ENCODE measurements around the gene FADS2. TPM values are rescaled to one million over a fixed set of nuclear protein-coding genes. Genes with fewer than 3 reads are reported as not detected.

FADS2 gene
- total and polyA plus RNA-seq, 2 experiments from 2014 or later = 317 to 356 TPM

GRCh38 chr11:61812736-61813411, 15.2 kb upstream of the FADS2 start:
- Histone ChIP-seq H3K27ac (no peak overlapping the region), H3K4me3 (no peak overlapping the region), H3K9me3 (ENCODE audit: low read depth) (no peaks in the 10 kb centered on the region), H4K20me1 (ENCODE audit: insufficient read depth, poor library complexity, severe bottlenecking) (no peaks in the 10 kb centered on the region), H3K36me3 (replicated peaks; ENCODE audit: insufficient read depth, low read depth) (no peaks in the 10 kb centered on the region), H3K27me3 (no peaks in the 10 kb centered on the region), H2AFZ (no peak overlapping the region), H3K79me2 (peaks cover 22% of the 10 kb centered on the region), H3K4me2 (no peak overlapping the region), H3K4me1 (ENCODE audit: insufficient read depth) (peaks cover 16% of the 10 kb centered on the region), H3K9me2 (replicated peaks; ENCODE audit: insufficient read depth) (no peaks in the 10 kb centered on the region)
- DNase-seq (ENCODE audit: low spot score) = no peak
- no peak for TF ChIP-seq EZH2phosphoT487 (IDR thresholded peaks at IDR 0.05; ENCODE audit: low read depth, severe bottlenecking, unreplicated experiment)
- no peak for TF ChIP-seq EZH2 (IDR thresholded peaks at IDR 0.05; ENCODE audit: borderline replicate concordance)
- no peak for TF ChIP-seq CTCF (IDR thresholded peaks at IDR 0.05; ENCODE audit: poor library complexity)
- WGBS (ENCODE audit: low lambda C conversion rate, missing lambda C conversion rate) = 95% methylated on average over 4 of the region's 4 CpGs

- Histone ChIP-seq H3K4me1 (ENCODE audit: insufficient read depth) (peaks cover 17% of the 10 kb centered on the region), H3K9me2 (replicated peaks; ENCODE audit: insufficient read depth) (no peaks in the 10 kb centered on the region), H3K9me3 (ENCODE audit: low read depth) (no peaks in the 10 kb centered on the region), H4K20me1 (ENCODE audit: insufficient read depth, poor library complexity, severe bottlenecking) (no peaks in the 10 kb centered on the region), H3K27me3 (no peaks in the 10 kb centered on the region), H3K36me3 (replicated peaks; ENCODE audit: insufficient read depth, low read depth) (no peaks in the 10 kb centered on the region), H3K4me3 (peak overlapping the region; percentile 21), H2AFZ (peak overlapping the region; percentile 18), H3K4me2 (peak overlapping the region; percentile 94), H3K79me2 (peaks cover 33% of the 10 kb centered on the region), H3K27ac (peak overlapping the region; percentile 97)
- WGBS (ENCODE audit: low lambda C conversion rate, missing lambda C conversion rate) = 84% methylated on average over 16 of the region's 16 CpGs
- peak; percentile 41 for DNase-seq (ENCODE audit: low spot score)
- no peak for TF ChIP-seq EZH2phosphoT487 (IDR thresholded peaks at IDR 0.05; ENCODE audit: low read depth, severe bottlenecking, unreplicated experiment)
- TF ChIP-seq CTCF (IDR thresholded peaks at IDR 0.05; ENCODE audit: poor library complexity) = no peak
- TF ChIP-seq EZH2 (IDR thresholded peaks at IDR 0.05; ENCODE audit: borderline replicate concordance) = no peak
Observed at GRCh38 chr11:61814247-61814957, 13.7 kb upstream of the FADS2 start.

- Histone ChIP-seq H3K4me2 (peak overlapping the region; percentile 94), H2AFZ (peak overlapping the region; percentile 45), H3K4me1 (ENCODE audit: insufficient read depth) (peaks cover 17% of the 10 kb centered on the region), H3K4me3 (peak overlapping the region; percentile 95), H3K27me3 (no peaks in the 10 kb centered on the region), H3K9me3 (ENCODE audit: low read depth) (no peaks in the 10 kb centered on the region), H3K27ac (peak overlapping the region; percentile 97), H3K79me2 (peaks cover 33% of the 10 kb centered on the region), H3K9me2 (replicated peaks; ENCODE audit: insufficient read depth) (no peaks in the 10 kb centered on the region), H4K20me1 (ENCODE audit: insufficient read depth, poor library complexity, severe bottlenecking) (no peaks in the 10 kb centered on the region), H3K36me3 (replicated peaks; ENCODE audit: insufficient read depth, low read depth) (no peaks in the 10 kb centered on the region)
- no peak for TF ChIP-seq EZH2phosphoT487 (IDR thresholded peaks at IDR 0.05; ENCODE audit: low read depth, severe bottlenecking, unreplicated experiment)
- no peak for TF ChIP-seq EZH2 (IDR thresholded peaks at IDR 0.05; ENCODE audit: borderline replicate concordance)
- no peak for TF ChIP-seq CTCF (IDR thresholded peaks at IDR 0.05; ENCODE audit: poor library complexity)
- 3% methylated on average over 66 of the region's 66 CpGs for WGBS (ENCODE audit: low lambda C conversion rate, missing lambda C conversion rate)
- DNase-seq (ENCODE audit: low spot score) = peak; percentile 96
Observed at GRCh38 chr11:61814958-61815789, 12.9 kb upstream of the FADS2 start.
